DND-41 (cell line): ENCODE data around the gene JAZF1.

Experiments
- ATAC-seq: fragments of 200-7000 bp; cut with Tn5 transposase; 3 replicates; pipeline ENCODE4 v1.9.1; 2021; ENCODE audit warnings: low read depth; ENCODE audit not compliant: insufficient read depth
- DNase-seq: peaks from one replicate; pipeline ENCODE4 v3.0.0-alpha.2; 2020
- H2AFZ ChIP-seq: 2 replicates; pipeline ENCODE4 v1.6.0; 2012; ENCODE audit warnings: low read depth, low read length
- H3K27ac ChIP-seq: 2 replicates; pipeline ENCODE4 v1.5.1; 2012; ENCODE audit warnings: low read length, inconsistent platforms
- H3K27me3 ChIP-seq: fragments of 200-600 bp; sonication (generic); 2 replicates; pipeline ENCODE4 v1.6.0; 2012; ENCODE audit warnings: low read length, mild to moderate bottlenecking, inconsistent platforms; ENCODE audit not compliant: insufficient read depth, poor library complexity
- H3K36me3 ChIP-seq: 2 replicates; pipeline ENCODE4 v1.5.1; 2012; ENCODE audit warnings: low read length, inconsistent platforms; ENCODE audit not compliant: insufficient read depth
- H3K4me1 ChIP-seq: 2 replicates; pipeline ENCODE4 v1.5.1; 2012; ENCODE audit warnings: mild to moderate bottlenecking, low read length; ENCODE audit not compliant: insufficient read depth
- H3K4me2 ChIP-seq: 2 replicates; pipeline ENCODE4 v1.6.0; 2012; ENCODE audit warnings: mild to moderate bottlenecking, moderate library complexity, low read length, inconsistent platforms; ENCODE audit not compliant: insufficient read depth
- H3K4me3 ChIP-seq, 2 experiments: fragments of 200-600 bp in 1 of 2; shearing (Covaris generic) in 1 of 2; 2 replicates each; pipeline ENCODE4 v1.5.1; 2012 to 2016; ENCODE audit warnings: inconsistent platforms in 2 of 2, low read length in 2 of 2, mild to moderate bottlenecking in 2 of 2, low read depth in 1 of 2, moderate library complexity in 1 of 2
- H3K79me2 ChIP-seq: 2 replicates; pipeline ENCODE4 v1.6.0; 2012; ENCODE audit warnings: low read length, inconsistent platforms; ENCODE audit not compliant: insufficient read depth
- H3K9ac ChIP-seq: 2 replicates; pipeline ENCODE4 v1.6.0; 2012; ENCODE audit warnings: low read depth, mild to moderate bottlenecking, inconsistent platforms, low read length, moderate library complexity
- H3K9me3 ChIP-seq: 2 replicates; pipeline ENCODE4 v1.5.1; 2012; ENCODE audit warnings: low read length, moderate library complexity, mild to moderate bottlenecking, inconsistent platforms; ENCODE audit not compliant: insufficient read depth, severe bottlenecking
- H4K20me1 ChIP-seq: 2 replicates; pipeline ENCODE4 v1.6.0; 2012; ENCODE audit warnings: low read length; ENCODE audit not compliant: insufficient read depth
- CTCF ChIP-seq: IDR thresholded peaks from 2 replicates; pipeline ENCODE4 v1.5.1; 2012; ENCODE audit warnings: borderline replicate concordance, low read length, moderate library complexity, mild to moderate bottlenecking; ENCODE audit not compliant: poor library complexity, severe bottlenecking; ENCODE audit errors: extremely low read depth
- EZH2 ChIP-seq: IDR thresholded peaks from 3 replicates; pipeline ENCODE4 v1.6.1; 2012; ENCODE audit warnings: borderline replicate concordance, low read depth, mild to moderate bottlenecking, moderate library complexity, low read length, inconsistent platforms; ENCODE audit not compliant: severe bottlenecking

The JAZF1 gene

GRCh38 chr7:27839099-27839498, 341.5 kb downstream of the JAZF1 start:
- Histone ChIP-seq H3K4me3 (no peak overlapping the region), H3K9ac (no peak overlapping the region), H3K27me3 (no peaks in the 10 kb centered on the region), H3K27ac (no peak overlapping the region), H3K4me2 (no peak overlapping the region), H4K20me1 (no peaks in the 10 kb centered on the region), H3K4me1 (no peaks in the 10 kb centered on the region), H3K36me3 (peaks cover 13% of the 10 kb centered on the region), H2AFZ (no peak overlapping the region), H3K9me3 (no peaks in the 10 kb centered on the region), H3K79me2 (no peaks in the 10 kb centered on the region)
- TF ChIP-seq CTCF = no peak
- TF ChIP-seq EZH2 = no peak
- DNase-seq (no peak), ATAC-seq (no peak)

- Histone ChIP-seq H4K20me1 (no peaks in the 10 kb centered on the region), H3K27ac (no peak overlapping the region), H3K4me1 (no peaks in the 10 kb centered on the region), H3K9me3 (no peaks in the 10 kb centered on the region), H3K4me2 (no peak overlapping the region), H3K79me2 (no peaks in the 10 kb centered on the region), H3K4me3 (no peak overlapping the region), H3K27me3 (no peaks in the 10 kb centered on the region), H3K36me3 (peaks cover 24% of the 10 kb centered on the region), H2AFZ (no peak overlapping the region), H3K9ac (no peak overlapping the region)
- 0 out of 3 replicates have a peak, but pooled peaks have one; percentile 43 for ATAC-seq
- no peak for DNase-seq
- TF ChIP-seq EZH2 = no peak
- no peak for TF ChIP-seq CTCF
These were observed 344.1 kb downstream of the JAZF1 start for GRCh38 chr7:27836536-27836935.

- DNase-seq (no peak), ATAC-seq (no peak)
- H3K4me1 ChIP-seq = no peaks in the 10 kb centered on the region
- H2AFZ ChIP-seq = no peak overlapping the region
- no peak overlapping the region for H3K4me2 ChIP-seq
- H3K4me3 ChIP-seq = no peak overlapping the region
- no peak overlapping the region for H3K27ac ChIP-seq
- H3K9me3 ChIP-seq = no peaks in the 10 kb centered on the region
- no peaks in the 10 kb centered on the region for H4K20me1 ChIP-seq
- H3K79me2 ChIP-seq = no peaks in the 10 kb centered on the region
- peaks cover 21% of the 10 kb centered on the region for H3K36me3 ChIP-seq
- no peaks in the 10 kb centered on the region for H3K27me3 ChIP-seq
- TF ChIP-seq CTCF (no peak), EZH2 (no peak)
- H3K9ac ChIP-seq = no peak overlapping the region
These were observed 345.2 kb downstream of the JAZF1 start for GRCh38 chr7:27835376-27835775.

- Histone ChIP-seq H3K9ac (no peak overlapping the region), H3K4me3 (no peak overlapping the region), H3K27me3 (no peaks in the 10 kb centered on the region), H3K4me2 (no peak overlapping the region), H3K79me2 (no peaks in the 10 kb centered on the region), H3K36me3 (peaks cover 18% of the 10 kb centered on the region), H3K4me1 (no peaks in the 10 kb centered on the region), H4K20me1 (no peaks in the 10 kb centered on the region), H3K9me3 (no peaks in the 10 kb centered on the region), H2AFZ (no peak overlapping the region), H3K27ac (no peak overlapping the region)
- TF ChIP-seq EZH2 = no peak
- TF ChIP-seq CTCF = no peak
- DNase-seq (no peak), ATAC-seq (no peak)
These were observed 346.2 kb downstream of the JAZF1 start for GRCh38 chr7:27834179-27834921.
